Stimulated activated CD8-positive, alpha-beta memory T cell treated with anti-CD3 and anti-CD28 coated beads, Interleukin-7, amount 100 ng/mL, for 24 hours (primary cell): ENCODE results near the gene PRKN.

Experiments
- DNase-seq: peaks from one replicate; pipeline ENCODE4 v3.0.0-alpha.2; 2020; ENCODE audit warnings: low read depth

The PRKN gene

DNA sequence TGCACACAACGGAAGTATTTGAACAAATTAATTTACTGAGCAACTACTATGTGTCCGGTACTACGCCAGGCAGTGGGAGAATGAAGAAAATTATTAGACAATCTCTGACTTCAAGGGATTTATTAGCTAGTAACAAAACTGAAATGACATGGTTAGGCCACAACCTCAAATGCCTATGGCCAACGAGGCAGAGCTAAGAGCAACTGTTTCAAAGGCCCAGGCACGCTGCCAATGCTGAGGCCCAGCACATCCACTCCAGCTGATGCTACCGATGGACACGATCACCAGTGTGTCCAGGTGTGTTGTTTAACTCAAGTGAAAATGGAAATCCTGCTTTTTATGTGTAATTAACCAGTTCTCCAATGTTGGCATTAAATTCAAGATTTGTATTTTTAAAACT, 420.9 kb downstream of the PRKN start:
- no peak for DNase-seq

DNA sequence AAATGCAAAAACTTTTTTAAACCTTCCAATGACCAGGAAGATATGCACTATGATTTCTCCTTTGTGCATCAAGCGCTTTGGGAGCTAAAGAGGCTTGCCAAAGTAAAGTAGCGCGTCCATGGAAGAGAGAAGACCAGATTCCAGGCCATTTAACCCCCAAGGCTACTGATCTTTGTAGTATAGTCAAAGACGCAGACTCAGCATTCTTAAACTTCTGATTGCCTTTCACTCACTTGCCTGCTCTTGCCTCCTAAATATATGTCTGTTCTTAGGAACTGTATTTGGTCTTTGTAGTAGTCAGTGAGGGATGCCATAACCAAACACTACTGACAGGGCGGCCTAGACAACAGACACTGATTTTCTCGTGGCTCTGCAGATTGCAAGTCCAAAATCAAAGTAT, 426.4 kb downstream of the PRKN start:
- no peak for DNase-seq

DNA sequence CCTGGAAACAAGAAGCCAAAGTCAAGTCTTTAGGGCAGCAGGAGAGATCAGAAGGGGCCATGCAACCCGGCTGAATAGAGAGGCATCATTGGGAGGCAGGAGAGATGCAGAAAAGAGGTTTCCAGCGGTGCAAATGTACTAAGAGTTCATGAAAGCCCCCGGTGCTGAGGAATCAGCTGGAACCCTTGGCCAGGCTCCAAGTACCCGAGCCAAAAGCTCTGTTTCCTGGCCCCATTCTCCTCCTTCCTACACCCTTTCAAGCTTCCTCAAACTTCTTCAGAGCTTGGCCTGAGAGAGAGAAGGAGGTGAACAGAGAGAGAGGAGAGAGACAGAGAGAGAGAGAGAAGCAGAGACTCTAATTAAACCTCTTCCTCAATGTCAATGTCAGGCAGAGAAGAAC, 433.5 kb downstream of the PRKN start:
- no peak for DNase-seq

DNA sequence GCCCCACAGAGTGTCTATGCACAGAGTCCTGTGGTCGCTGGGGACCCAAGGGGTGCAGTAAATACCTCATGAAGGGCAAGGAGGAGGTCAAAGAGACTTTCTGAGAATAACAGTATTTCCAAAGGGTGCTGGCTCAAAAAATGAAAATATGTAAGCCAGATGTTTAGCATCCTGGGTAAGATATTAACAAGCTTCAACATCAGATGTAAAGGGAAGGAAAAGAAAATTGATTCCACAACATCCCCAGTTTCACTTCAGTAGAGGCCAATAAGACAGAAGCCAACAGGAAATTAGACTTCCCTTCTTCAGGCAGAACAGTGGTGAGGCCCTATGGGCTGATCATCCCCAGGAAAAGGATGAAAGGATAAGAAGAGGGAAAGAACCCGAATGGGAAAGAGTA, 434.7 kb downstream of the PRKN start:
- DNase-seq: no peak

DNA sequence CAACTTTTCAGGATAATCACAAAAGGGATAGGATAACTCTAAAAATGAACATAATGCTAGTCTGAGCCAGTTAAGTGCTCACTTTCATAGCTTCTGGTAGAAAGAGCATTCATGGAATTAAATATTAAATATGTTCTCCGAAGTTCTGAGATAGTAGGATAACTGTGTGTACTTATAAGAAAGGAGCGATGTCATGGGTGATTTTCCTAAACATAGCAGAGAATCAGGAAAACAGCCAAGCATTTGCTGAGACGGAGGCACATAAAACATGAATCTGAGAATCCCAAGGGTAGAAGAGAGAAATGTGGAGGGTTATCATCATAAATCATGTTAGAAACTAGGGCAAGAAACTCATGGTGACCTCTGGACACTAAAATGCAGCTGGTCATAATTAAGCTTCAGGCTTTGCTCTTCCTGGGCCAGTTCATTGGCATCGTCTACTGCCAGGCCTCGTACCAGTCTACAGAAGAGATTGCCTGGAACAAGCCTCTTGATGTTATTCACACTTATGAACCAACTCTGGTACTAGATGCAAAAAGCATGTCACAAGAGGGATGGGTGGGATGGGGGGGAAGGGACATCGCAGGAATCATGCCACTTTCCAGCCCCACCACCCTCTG, 436.6 kb downstream of the PRKN start:
- no peak for DNase-seq

DNA sequence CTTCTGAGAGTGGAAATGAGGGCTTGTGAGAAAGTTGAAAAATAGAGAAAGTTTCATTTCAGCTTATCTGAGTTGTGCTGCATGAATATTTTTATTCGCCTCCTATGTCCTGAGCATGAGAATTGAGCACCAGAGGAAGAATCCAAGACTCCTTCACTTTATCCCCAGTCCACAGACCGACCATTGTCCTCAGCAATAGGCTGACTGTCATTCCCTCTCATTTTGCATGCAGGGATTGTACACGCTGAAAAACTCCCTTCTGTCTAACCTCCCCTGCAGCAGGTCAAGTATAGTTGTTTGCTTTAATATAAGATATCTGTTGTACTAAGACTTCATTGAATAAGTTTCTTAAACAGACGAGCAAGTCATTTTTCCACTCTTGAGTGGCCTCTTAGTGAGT, 437.6 kb downstream of the PRKN start:
- no peak for DNase-seq

DNA sequence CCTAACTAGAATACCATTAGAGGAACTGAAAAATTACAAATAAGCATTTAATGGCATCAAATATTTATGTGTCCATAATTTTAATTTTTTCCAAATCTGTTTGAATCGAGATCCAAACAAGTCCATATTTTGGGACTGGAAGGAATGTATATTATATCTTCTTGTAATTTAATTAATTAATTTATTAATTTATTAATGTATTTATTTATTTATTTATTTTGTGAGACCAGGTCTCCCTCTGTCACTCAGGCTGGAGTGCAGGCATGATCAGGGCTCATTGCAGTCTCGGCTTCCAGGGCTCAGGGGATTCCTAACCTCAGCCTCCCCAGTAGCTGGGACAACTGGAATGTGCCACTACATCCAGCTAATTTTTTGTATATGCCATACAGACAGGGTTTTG, 453.6 kb downstream of the PRKN start:
- no peak for DNase-seq

DNA sequence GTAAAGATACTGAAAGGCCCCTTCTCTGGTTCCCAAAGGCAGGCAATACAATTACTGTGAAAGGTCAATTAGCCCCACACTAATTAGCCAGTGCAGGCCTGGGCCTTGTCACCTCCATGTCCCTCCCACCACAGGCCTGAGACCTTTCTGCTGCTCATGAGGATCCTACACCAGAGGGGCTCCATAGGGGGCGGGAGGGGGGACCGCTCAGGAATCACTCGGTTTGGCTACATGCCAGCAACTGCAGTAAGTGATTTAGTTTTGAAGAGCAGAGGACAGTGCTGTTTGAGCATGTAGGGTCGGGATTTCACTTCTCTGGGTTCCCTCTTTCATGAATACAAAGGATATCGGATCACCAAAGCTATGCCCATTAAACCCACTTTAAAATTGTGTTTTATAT, 455.6 kb downstream of the PRKN start:
- no peak for DNase-seq

DNA sequence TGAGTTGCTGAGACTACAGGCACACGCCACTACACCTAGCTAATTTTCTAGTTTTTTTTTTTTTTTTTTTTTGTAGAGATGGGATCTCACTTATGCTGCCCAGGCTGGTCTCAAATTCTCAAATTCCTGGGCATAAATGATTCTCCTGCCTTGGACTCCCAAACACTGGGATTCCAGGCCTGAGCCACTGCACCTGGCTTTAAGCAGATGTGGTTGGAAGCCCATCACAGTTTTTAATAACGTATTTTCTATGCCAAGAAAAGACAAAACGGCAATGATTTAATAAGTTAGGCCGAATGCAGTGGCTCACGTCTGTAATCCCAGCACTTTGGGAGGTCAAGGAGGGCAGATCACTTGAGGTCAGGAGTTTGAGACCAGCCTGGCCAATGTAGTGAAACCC, 456.6 kb downstream of the PRKN start:
- no peak for DNase-seq

DNA sequence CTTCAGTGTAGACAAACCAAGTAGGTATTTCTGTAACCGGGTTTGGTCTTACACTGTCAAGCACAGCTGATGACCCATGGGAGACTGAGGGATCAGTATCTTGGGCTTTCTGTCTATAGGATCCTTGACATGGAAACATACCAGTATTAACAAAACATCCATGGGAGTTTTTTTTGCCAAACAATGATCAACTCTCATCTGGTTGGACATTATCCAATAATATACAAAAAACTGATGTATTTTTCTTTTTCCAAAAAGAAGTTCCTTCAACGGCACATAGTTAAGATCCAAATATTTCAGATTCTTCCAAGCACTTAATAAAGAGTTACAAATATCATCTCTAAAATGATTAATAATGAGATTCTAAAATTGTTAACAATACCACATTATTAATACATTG, 459.9 kb downstream of the PRKN start:
- no peak for DNase-seq

DNA sequence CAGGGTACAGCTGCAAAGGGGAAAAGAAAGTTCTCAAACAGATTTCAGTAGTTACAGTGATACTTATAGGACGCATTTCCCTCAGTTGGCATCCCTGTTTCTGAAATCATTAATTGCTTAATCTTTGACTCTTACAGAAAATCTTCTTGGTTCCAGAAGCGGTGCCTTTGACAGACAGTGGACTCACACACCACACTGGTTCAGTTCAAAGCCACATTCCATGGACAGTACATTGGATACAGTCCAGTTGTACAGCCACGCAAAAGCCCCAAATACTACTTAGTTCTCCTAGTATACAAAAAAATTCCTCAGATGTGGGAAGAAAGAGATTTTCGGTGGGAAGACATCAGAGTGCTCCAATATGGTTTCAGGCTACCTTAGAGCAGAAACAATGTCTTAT, 460.4 kb downstream of the PRKN start:
- DNase-seq: no peak

DNA sequence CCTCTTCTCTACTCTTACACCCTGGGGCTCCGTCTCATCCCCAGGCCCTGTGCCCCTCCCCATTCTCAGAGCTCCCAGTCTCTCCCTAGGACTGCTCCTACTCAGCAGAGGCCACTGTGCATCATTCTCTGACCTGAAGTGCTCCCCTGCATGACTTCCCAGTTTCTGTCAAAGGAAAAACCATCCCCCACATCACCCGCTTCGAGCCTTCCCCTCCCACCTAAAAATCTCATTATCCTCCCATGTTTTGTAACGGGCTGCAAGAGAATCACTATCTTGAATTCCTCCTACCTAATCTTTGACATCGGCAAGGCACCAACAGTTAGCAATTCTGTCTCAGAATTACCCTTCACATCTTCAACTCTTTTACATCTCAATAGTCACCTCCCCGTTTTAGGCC, 463.0 kb downstream of the PRKN start:
- no peak for DNase-seq

DNA sequence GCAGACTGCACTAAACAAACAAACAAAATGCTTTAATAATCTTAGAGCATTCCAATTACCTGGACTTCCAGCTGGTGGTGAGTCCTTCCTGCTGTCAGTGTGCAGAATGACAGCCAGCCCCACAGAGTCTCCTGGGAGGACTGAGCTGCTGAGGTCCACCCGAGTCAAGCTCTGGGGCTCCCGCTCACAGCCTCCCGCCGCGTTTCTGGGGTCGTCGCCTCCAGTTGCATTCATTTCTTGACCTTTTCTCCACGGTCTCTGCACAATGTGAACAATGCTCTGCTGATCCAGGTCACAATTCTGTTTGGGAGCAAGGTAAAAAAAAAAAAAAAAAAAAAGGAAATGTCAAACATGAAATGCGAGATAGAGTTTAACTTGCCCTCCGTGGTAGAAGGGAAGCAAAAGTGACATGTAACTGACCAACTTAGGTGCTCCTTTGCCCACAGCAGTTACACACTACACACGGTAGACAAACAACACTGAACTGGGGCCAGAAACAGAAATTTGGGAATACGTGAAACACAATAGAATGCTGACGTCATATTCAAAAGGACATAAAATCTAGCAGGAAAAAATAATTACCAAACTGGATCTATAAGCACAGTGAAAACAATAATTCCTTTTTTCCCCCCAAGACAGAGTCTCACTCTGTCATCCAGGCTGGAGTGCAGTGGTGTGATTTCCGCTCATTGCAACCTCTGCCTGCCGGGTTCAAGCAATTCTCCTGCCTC, 464.9 kb downstream of the PRKN start:
- no peak for DNase-seq

DNA sequence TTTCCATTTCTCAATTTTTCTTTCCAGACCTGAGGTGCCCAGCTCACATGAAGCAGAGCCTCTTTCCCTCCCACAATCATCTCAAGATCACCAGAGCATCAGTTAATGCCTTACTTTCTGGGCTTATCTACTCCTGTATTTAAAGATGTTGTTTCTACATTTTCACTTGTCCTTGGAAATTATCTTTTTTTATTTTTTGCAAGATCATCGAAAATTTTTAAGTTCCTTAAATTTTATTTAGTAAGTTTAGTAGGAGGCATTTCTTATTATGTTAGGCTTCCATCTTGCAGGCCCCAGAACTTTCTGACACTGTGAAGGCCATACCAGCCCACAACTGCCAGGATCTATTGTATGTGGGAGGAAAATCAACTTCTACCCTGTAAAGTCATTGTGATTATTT, 466.0 kb downstream of the PRKN start:
- no peak for DNase-seq

DNA sequence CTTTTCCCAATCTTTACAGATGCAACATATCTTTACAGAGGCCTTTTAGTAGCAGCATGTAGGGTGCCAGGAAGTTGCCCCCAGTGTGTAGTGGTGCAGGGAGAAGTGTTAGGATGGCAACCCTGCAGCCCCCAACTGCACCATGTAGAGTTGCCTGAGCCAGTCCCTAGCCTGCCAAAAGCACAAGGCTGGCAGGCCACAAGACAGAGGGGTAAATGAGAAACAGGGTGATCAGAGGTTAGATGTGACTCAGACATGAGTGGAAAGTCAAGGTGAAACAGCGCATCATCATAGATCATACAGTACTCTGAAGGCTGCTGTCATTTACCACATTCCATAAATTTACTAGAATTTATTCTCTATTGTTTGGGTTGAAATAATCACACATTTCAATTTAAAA, 467.5 kb downstream of the PRKN start:
- no peak for DNase-seq

DNA sequence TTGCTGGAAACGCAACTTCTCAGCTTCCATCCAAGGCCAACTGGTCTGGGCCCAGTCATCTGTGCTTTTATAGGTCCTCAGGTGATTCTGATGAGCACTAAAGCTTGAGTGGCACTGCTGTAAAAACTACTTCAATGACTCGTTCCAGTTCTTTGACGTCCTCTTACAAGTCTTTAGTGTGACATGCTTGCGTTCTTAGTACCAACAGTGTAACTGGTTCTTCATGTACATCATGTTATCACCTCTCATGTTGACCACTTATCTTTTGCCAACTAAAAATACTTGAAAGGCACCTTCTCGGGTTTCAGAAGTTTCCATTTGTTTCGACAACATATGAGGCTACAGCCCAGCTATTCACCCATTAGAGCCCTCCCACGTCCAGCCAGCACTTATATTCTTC, 468.9 kb downstream of the PRKN start:
- no peak for DNase-seq

DNA sequence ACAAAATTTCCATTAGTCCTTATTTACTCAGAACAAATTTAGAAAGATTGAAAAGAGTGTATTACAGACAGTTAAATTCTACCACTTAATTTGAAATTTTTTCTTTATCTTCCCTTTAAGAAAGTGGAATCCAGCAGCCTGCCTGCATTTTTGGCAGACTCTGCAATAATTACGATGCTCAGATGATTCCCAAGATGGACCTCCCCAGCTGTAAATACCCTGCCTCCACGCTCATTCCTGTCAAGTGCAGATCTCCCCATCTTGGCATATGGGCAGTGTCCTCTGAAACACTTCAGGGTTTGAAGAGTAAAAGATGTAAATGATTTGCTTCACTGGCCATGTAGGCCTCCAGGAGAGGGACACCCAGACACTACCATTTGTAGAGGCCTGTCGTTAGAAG, 471.2 kb downstream of the PRKN start:
- DNase-seq: no peak

DNA sequence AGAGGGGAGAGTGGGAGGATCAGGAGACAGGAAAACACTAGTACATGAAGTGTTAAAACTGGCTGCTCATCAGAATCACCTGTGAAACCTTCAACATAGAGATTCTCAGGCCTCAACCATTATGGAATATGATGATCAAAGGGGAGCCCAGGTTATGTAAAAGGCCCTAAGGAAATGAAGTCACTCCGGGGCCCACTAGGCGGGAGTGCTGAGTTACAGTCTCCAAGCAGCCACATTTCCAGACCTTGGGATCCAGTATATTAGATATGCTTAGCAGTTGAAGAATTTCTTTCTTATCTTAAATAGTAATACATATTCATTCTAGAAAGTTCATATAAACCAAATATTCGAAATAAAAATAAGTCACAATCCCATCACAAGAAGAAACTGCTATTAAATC, 476.3 kb downstream of the PRKN start:
- DNase-seq: no peak

DNA sequence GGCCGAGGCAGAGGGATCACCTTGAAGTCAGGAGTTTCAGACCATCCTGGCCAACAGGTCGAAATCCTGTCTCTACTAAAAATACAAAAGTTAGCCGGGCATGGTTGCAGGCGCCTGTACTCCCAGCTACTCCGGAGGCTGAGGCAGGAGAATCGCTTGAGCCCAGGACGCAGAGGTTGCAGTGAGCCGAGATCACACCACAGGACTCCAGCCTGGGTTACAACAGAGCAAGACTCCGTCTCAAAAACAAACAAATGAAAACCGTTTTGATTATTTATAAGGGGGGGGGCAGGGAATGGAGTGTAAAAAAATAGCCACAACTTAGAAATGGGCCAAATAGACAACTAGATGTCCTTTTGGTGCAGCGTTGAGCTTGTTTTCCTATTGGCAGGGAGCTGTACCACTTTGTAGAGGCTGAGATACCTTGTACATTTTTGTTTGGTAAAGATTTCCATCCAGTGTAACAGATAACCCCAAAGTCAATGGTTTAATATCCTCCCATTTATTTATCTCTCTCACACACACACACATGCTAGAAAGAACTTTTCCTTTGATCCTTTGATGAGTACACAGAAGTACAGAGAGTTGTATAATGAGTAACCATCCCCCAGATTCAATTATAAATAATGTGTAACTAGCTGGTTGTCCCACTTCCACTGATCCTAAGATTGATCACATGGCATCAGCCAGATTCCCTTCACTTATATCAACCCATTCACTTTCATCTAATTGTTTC, 477.5 kb downstream of the PRKN start:
- no peak for DNase-seq

DNA sequence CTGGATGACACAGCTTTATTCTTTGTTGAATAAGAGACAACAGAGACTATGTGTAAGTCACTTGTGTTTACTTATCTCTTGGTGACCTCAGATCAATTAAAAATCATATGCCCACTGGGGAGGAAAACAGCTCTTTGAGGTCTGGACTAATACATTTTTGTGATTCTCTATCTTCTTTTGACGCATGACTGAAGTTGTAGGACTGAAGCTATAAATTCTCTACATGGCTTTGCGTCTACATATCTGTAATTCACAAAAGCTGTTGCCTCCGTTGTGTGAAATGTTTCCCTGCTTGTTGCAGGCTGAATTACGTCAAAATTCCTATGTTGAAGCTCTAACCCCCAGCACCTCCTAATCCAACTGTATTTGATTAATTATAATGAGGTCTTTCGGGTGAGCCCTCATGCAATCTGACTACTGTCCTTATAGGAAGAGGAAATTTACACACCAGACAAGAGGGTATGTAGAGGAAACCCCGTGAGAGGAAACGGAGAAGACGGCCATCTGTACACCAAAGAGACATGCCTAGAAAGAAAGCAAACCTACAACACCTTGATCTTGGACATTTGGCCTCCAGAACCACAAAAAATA, 481.6 kb downstream of the PRKN start:
- DNase-seq: no peak

DNA sequence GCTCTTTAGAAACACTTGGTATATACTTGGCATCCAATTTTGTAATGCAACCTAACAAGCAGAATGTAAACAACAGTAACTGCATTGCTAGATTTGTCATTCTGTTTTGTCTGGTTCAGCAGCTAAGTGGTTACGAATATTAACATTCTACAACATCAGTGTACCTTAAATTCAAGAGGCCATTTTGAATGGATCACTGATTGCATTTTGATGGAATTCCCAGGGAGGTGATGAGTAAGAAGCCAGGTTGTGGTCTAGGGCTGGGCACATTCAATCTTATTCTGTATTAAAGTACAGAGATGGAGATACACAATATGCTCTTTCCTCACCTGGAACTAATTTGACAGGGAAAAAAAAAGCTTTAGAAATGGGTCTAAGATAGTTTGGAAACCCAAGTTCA, 483.5 kb downstream of the PRKN start:
- DNase-seq: no peak

DNA sequence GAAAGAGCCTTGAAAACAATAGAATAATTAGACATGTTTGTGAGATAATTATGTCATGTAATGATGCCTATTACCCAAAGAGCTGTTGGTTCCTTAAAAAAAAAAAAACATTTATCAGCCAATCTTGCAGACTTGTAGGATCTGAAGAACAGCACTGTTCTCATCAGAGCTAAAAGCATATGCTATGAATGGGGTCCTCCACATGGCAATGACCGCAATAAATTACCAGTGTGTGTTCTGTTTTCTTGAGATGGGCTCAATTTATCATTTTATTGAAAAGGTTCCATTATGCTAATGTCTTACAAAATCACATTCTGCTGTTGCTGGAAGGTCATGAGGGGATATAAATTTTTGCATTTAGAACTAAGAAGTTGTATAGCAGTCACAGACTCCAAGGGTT, 484.7 kb downstream of the PRKN start:
- no peak for DNase-seq

DNA sequence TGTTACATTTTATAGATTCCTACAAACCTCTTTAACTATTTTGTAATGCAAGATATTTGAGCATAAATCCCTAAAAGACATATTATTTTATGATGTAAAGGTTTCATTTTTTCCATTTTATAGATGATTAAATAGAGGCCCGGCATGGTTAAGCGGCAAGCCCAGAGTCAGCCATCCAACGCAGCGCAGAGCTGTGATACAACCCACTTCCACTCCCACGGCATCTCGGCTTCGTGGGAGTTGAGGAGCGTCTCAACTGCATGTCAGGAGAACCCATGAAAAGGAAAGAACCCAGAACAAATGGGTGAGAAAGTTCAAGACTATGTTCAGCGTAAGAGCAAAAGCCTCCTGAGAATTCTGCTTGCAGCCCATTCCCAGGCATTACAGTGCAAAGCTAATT, 488.2 kb downstream of the PRKN start:
- no peak for DNase-seq
